Astrocyte (in vitro differentiated cells and primary cell): ENCODE measurements around the gene CD46.

ENCODE experiments used
- CTCF ChIP-seq: IDR thresholded peaks from 2 replicates; pipeline ENCODE4 v1.5.1; 2011; ENCODE audit warnings: low read depth, mild to moderate bottlenecking, inconsistent platforms, low read length, moderate library complexity; ENCODE audit not compliant: insufficient read depth
- EZH2 ChIP-seq: IDR thresholded peaks from 2 replicates; pipeline ENCODE4 v1.6.1; 2012; ENCODE audit warnings: mild to moderate bottlenecking, low read length, inconsistent platforms; ENCODE audit not compliant: insufficient read depth

DNA sequence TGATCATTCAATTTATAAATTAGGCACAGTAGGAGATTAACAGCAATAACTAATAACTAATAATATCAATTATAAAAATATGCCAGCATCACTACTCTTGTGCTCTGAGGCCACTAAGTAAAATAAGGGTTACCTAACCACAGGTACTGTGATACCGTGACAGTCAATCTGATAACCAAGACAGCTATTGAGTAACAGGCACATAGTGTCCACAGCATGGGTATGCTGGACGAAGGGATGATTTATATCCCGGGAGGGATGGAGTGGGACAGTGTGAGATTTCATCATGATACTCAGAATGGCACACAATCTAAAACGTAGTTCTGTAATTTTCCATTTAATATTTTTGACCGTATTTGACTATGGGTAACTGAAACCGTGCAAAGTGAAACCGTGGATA, 39.4 kb downstream of the CD46 start:
- TF ChIP-seq CTCF (no peak), EZH2 (no peak)
